Dendritic cell treated with granulocyte-macrophage colony-stimulating factor and Interleukin-4, amounts not matched to agents 40 ng/mL and 50 ng/mL, for 4 days (primary cell): Measurements from ENCODE around the gene ERFL.
"Not testable (repeated sequence)": the region's sequence is repeated elsewhere in the genome, so short reads cannot be mapped to it uniquely, and the experiment has no call there.

Source experiments
- H3K27ac Mint-ChIP-seq: one replicate; pipeline ENCODE4 v1.8.0; 2022; ENCODE audit warnings: mild to moderate bottlenecking, mixed read lengths
- H3K27me3 Mint-ChIP-seq: one replicate; pipeline ENCODE4 v1.8.0; 2022; ENCODE audit warnings: mild to moderate bottlenecking, mixed read lengths
- H3K36me3 Mint-ChIP-seq: one replicate; pipeline ENCODE4 v1.8.0; 2022; ENCODE audit warnings: low read depth, mixed read lengths
- H3K4me1 Mint-ChIP-seq: one replicate; pipeline ENCODE4 v1.8.0; 2022; ENCODE audit warnings: low read depth, mixed read lengths
- H3K4me3 Mint-ChIP-seq: one replicate; pipeline ENCODE4 v1.8.0; 2022; ENCODE audit warnings: mild to moderate bottlenecking, moderate library complexity, mixed read lengths
- H3K9me3 Mint-ChIP-seq: one replicate; pipeline ENCODE4 v1.8.0; 2022; ENCODE audit warnings: mixed read lengths
- intact Hi-C: fragments of 100-400 bp; cut with micrococcal nuclease; formaldehyde crosslinking; loops from one replicate; pipeline ENCODE4 v1.15.0; 2022

The ERFL gene

GRCh38 chr19:41917676-41918075 is 10.6 kb downstream of the ERFL start:
- Mint-ChIP-seq H3K27ac (no peak overlapping the region), H3K9me3 (no peaks in the 10 kb centered on the region), H3K4me1 (peaks cover 13% of the 10 kb centered on the region), H3K27me3 (peaks cover 35% of the 10 kb centered on the region), H3K36me3 (no peaks in the 10 kb centered on the region), H3K4me3 (no peak overlapping the region)
- intact Hi-C loops, result no loop called here

- no peak overlapping the region for H3K4me3 Mint-ChIP-seq
- peaks cover 36% of the 10 kb centered on the region for H3K27me3 Mint-ChIP-seq
- H3K9me3 Mint-ChIP-seq, result no peaks in the 10 kb centered on the region
- H3K4me1 Mint-ChIP-seq, result no peaks in the 10 kb centered on the region
- H3K36me3 Mint-ChIP-seq, result no peaks in the 10 kb centered on the region
- H3K27ac Mint-ChIP-seq, result no peak overlapping the region
- intact Hi-C loops, result no loop called here
Measured at GRCh38 chr19:41915776-41916414, 12.4 kb downstream of the ERFL start.

GRCh38 chr19:41915021-41915775 is 13.1 kb downstream of the ERFL start:
- Mint-ChIP-seq H3K9me3 (no peaks in the 10 kb centered on the region), H3K4me1 (peaks cover 5% of the 10 kb centered on the region), H3K36me3 (no peaks in the 10 kb centered on the region), H3K4me3 (no peak overlapping the region), H3K27me3 (peaks cover 41% of the 10 kb centered on the region), H3K27ac (no peak overlapping the region)
- intact Hi-C loops, result no loop called here

GRCh38 chr19:41914424-41914834 is 13.8 kb downstream of the ERFL start:
- H3K27ac Mint-ChIP-seq, H3K4me3 Mint-ChIP-seq, H3K9me3 Mint-ChIP-seq, H3K36me3 Mint-ChIP-seq, intact Hi-C loops, H3K4me1 Mint-ChIP-seq: not testable (repeated sequence)
- H3K27me3 Mint-ChIP-seq, result peaks cover 43% of the 10 kb centered on the region

GRCh38 chr19:41913538-41914423 is 14.5 kb downstream of the ERFL start:
- Mint-ChIP-seq H3K27ac (no peak overlapping the region), H3K9me3 (no peaks in the 10 kb centered on the region), H3K4me3 (no peak overlapping the region), H3K27me3 (peaks cover 48% of the 10 kb centered on the region), H3K36me3 (peaks cover 4% of the 10 kb centered on the region), H3K4me1 (peaks cover 5% of the 10 kb centered on the region)
- intact Hi-C loops, result no loop called here

- intact Hi-C loops, result no loop called here
- H3K4me3 Mint-ChIP-seq, result no peak overlapping the region
- H3K27me3 Mint-ChIP-seq, result peaks cover 49% of the 10 kb centered on the region
- H3K27ac Mint-ChIP-seq, result no peak overlapping the region
- peaks cover 5% of the 10 kb centered on the region for H3K4me1 Mint-ChIP-seq
- no peaks in the 10 kb centered on the region for H3K9me3 Mint-ChIP-seq
- H3K36me3 Mint-ChIP-seq, result peaks cover 11% of the 10 kb centered on the region
Measured at GRCh38 chr19:41912899-41913537, 15.2 kb downstream of the ERFL start.

GRCh38 chr19:41911889-41912731 is 16.1 kb downstream of the ERFL start:
- no peak overlapping the region for H3K27ac Mint-ChIP-seq
- peaks cover 20% of the 10 kb centered on the region for H3K36me3 Mint-ChIP-seq
- H3K4me3 Mint-ChIP-seq, result no peak overlapping the region
- H3K27me3 Mint-ChIP-seq, result peaks cover 49% of the 10 kb centered on the region
- intact Hi-C loops, result no loop called here
- H3K4me1 Mint-ChIP-seq, result peaks cover 5% of the 10 kb centered on the region
- H3K9me3 Mint-ChIP-seq, result no peaks in the 10 kb centered on the region

- intact Hi-C loops, result no loop called here
- peaks cover 5% of the 10 kb centered on the region for H3K4me1 Mint-ChIP-seq
- H3K27me3 Mint-ChIP-seq, result peaks cover 49% of the 10 kb centered on the region
- H3K36me3 Mint-ChIP-seq, result peaks cover 29% of the 10 kb centered on the region
- H3K4me3 Mint-ChIP-seq, result no peak overlapping the region
- H3K9me3 Mint-ChIP-seq, result no peaks in the 10 kb centered on the region
- H3K27ac Mint-ChIP-seq, result no peak overlapping the region
Measured at GRCh38 chr19:41910992-41911888, 17.0 kb downstream of the ERFL start.

- Mint-ChIP-seq H3K4me1 (peaks cover 5% of the 10 kb centered on the region), H3K27ac (no peak overlapping the region), H3K4me3 (no peak overlapping the region), H3K36me3 (peaks cover 37% of the 10 kb centered on the region), H3K9me3 (no peaks in the 10 kb centered on the region), H3K27me3 (peaks cover 49% of the 10 kb centered on the region)
- intact Hi-C loops, result no loop called here
Measured at GRCh38 chr19:41910240-41910991, 17.8 kb downstream of the ERFL start.

GRCh38 chr19:41909706-41910105 is 18.5 kb downstream of the ERFL start:
- no peak overlapping the region for H3K4me3 Mint-ChIP-seq
- H3K27me3 Mint-ChIP-seq, result peaks cover 49% of the 10 kb centered on the region
- peaks cover 44% of the 10 kb centered on the region for H3K36me3 Mint-ChIP-seq
- H3K4me1 Mint-ChIP-seq, result peaks cover 5% of the 10 kb centered on the region
- no peak overlapping the region for H3K27ac Mint-ChIP-seq
- intact Hi-C loops, result no loop called here
- no peaks in the 10 kb centered on the region for H3K9me3 Mint-ChIP-seq

GRCh38 chr19:41908724-41909464 is 19.4 kb downstream of the ERFL start:
- intact Hi-C loops, result no loop called here

More at GRCh38 chr19:41908724-41909464, 19.4 kb downstream of the ERFL start:
- Mint-ChIP-seq H3K36me3 (peaks cover 53% of the 10 kb centered on the region), H3K4me3 (no peak overlapping the region), H3K9me3 (no peaks in the 10 kb centered on the region), H3K4me1 (peaks cover 5% of the 10 kb centered on the region), H3K27ac (no peak overlapping the region), H3K27me3 (peaks cover 44% of the 10 kb centered on the region)
